CD4-positive, alpha-beta T cell treated with Interferon alpha-2 for 1 hour (primary cell): ENCODE data around the gene GOLGA8G.
"Not testable (repeated sequence)": the region's sequence is repeated elsewhere in the genome, so short reads cannot be mapped to it uniquely, and the experiment has no call there.

Experiments
- DNase-seq, 2 donors: peaks; one replicate each; pipeline ENCODE4 v3.0.0-alpha.2; 2020 to 2022

The GOLGA8G gene

GRCh38 chr15:28532954-28533353 is at the start of gene GOLGA8G:
Gene GOLGA8G, minus strand, starts transcription at chr15:28532971. Its CDS starts 62 bp downstream, at chr15:28532909.
- DNase-seq: not testable (repeated sequence)

- DNase-seq: not testable (repeated sequence)
Measured at GRCh38 chr15:28573351-28573750, 40.6 kb upstream of the GOLGA8G start.

GRCh38 chr15:28553268-28553667 is 20.5 kb upstream of the GOLGA8G start, which contains the start of gene GOLGA6L25:
Gene GOLGA6L25, plus strand, starts transcription at chr15:28553568. Its CDS starts 61 bp downstream, at chr15:28553629.
- DNase-seq: not testable (repeated sequence)

- not testable (repeated sequence) for DNase-seq
Measured at GRCh38 chr15:28515208-28515607, 17.6 kb downstream of the GOLGA8G start.

- not testable (repeated sequence) for DNase-seq
Measured at GRCh38 chr15:28514128-28514527, 18.6 kb downstream of the GOLGA8G start.

- DNase-seq: not testable (repeated sequence)
Measured at GRCh38 chr15:28508217-28508889, 24.4 kb downstream of the GOLGA8G start.

- DNase-seq: not testable (repeated sequence)
Measured at GRCh38 chr15:28481340-28481739, 51.4 kb downstream of the GOLGA8G start.
